Measurements from ENCODE around the gene CNTNAP2.

Gene CNTNAP2

DNA sequence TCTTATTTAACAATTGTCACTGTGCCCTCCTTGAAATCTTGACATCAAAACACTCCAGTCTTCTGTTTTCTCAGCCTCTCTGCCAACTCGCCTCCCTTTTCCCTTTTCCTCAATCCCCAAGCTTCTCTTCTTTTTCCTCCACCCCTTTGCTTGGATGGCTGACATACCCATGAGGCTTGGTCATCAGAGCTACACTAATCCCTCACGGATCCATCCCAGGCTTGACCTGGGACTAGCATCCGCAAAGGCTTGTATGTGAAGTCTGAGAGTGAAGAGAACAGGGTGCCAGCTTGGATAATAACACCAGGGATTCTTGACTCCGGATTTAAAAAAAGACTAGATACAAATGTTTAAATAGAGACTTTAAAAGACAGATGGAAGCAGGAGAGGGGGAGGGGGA lies 2045.2 kb downstream of the CNTNAP2 start:
- H3K36me3 ChIP-seq (ENCODE audit: insufficient read depth, low read depth, low read length) = no peaks in the 10 kb centered on the region
- H3K4me3 ChIP-seq (ENCODE audit: low read length) = no peak overlapping the region
- H3K27ac ChIP-seq (ENCODE audit: low read length) = no peak overlapping the region
- no peaks in the 10 kb centered on the region for H3K4me1 ChIP-seq (ENCODE audit: insufficient read depth, low read length)
- no peak overlapping the region for H3K9ac ChIP-seq (ENCODE audit: low read depth, low read length)
- no peaks in the 10 kb centered on the region for H3K9me3 ChIP-seq (ENCODE audit: insufficient read depth, low read depth, low read length)
- no peaks in the 10 kb centered on the region for H3K27me3 ChIP-seq (ENCODE audit: insufficient read depth, low read length)

GRCh38 chr7:148162808-148163207 lies 2046.2 kb downstream of the CNTNAP2 start:
- Histone ChIP-seq H3K36me3 (ENCODE audit: insufficient read depth, low read depth, low read length) (no peaks in the 10 kb centered on the region), H3K9ac (ENCODE audit: low read depth, low read length) (no peak overlapping the region), H3K4me1 (ENCODE audit: insufficient read depth, low read length) (no peaks in the 10 kb centered on the region), H3K27ac (ENCODE audit: low read length) (no peak overlapping the region), H3K27me3 (ENCODE audit: insufficient read depth, low read length) (no peaks in the 10 kb centered on the region), H3K4me3 (ENCODE audit: low read length) (no peak overlapping the region), H3K9me3 (ENCODE audit: insufficient read depth, low read depth, low read length) (no peaks in the 10 kb centered on the region)

- H3K4me3 ChIP-seq (ENCODE audit: low read length) = no peak overlapping the region
- no peak overlapping the region for H3K27ac ChIP-seq (ENCODE audit: low read length)
- H3K4me1 ChIP-seq (ENCODE audit: insufficient read depth, low read length) = no peaks in the 10 kb centered on the region
- H3K36me3 ChIP-seq (ENCODE audit: insufficient read depth, low read depth, low read length) = no peaks in the 10 kb centered on the region
- no peaks in the 10 kb centered on the region for H3K27me3 ChIP-seq (ENCODE audit: insufficient read depth, low read length)
- no peak overlapping the region for H3K9ac ChIP-seq (ENCODE audit: low read depth, low read length)
- H3K9me3 ChIP-seq (ENCODE audit: insufficient read depth, low read depth, low read length) = no peaks in the 10 kb centered on the region
Measured at GRCh38 chr7:148163246-148163645, 2046.6 kb downstream of the CNTNAP2 start.

GRCh38 chr7:148172920-148173319 lies 2056.3 kb downstream of the CNTNAP2 start:
- Histone ChIP-seq H3K9ac (ENCODE audit: low read depth, low read length) (no peak overlapping the region), H3K27ac (ENCODE audit: low read length) (no peak overlapping the region), H3K4me1 (ENCODE audit: insufficient read depth, low read length) (no peaks in the 10 kb centered on the region), H3K36me3 (ENCODE audit: insufficient read depth, low read depth, low read length) (no peaks in the 10 kb centered on the region), H3K4me3 (ENCODE audit: low read length) (no peak overlapping the region), H3K27me3 (ENCODE audit: insufficient read depth, low read length) (no peaks in the 10 kb centered on the region), H3K9me3 (ENCODE audit: insufficient read depth, low read depth, low read length) (no peaks in the 10 kb centered on the region)

- Histone ChIP-seq H3K9ac (ENCODE audit: low read depth, low read length) (no peak overlapping the region), H3K9me3 (ENCODE audit: insufficient read depth, low read depth, low read length) (no peaks in the 10 kb centered on the region), H3K4me3 (ENCODE audit: low read length) (no peak overlapping the region), H3K27me3 (ENCODE audit: insufficient read depth, low read length) (no peaks in the 10 kb centered on the region), H3K4me1 (ENCODE audit: insufficient read depth, low read length) (no peaks in the 10 kb centered on the region), H3K27ac (ENCODE audit: low read length) (no peak overlapping the region), H3K36me3 (ENCODE audit: insufficient read depth, low read depth, low read length) (no peaks in the 10 kb centered on the region)
Measured at GRCh38 chr7:148173369-148173768, 2056.8 kb downstream of the CNTNAP2 start.

DNA sequence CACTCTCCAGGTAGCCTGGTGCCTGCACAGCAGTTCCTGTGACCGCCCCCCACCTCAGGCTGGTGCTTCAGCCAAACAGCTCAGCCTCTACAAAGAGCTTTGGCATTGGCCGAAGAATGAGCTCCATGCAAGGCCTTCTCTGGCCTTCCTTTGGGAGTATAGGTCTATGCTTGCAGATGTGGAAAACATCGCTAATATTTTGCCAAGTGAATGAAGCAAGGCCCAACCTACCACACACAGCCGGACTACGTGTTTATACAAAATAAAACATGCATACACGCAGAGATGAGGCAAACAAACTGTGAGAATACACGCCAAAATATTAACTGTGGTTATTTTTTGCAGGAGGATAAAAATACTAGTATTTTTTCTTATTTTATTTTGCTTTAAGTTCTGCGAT lies 2057.8 kb downstream of the CNTNAP2 start:
- Histone ChIP-seq H3K9me3 (ENCODE audit: insufficient read depth, low read depth, low read length) (no peaks in the 10 kb centered on the region), H3K36me3 (ENCODE audit: insufficient read depth, low read depth, low read length) (no peaks in the 10 kb centered on the region), H3K9ac (ENCODE audit: low read depth, low read length) (no peak overlapping the region), H3K27ac (ENCODE audit: low read length) (no peak overlapping the region), H3K4me1 (ENCODE audit: insufficient read depth, low read length) (no peaks in the 10 kb centered on the region), H3K4me3 (ENCODE audit: low read length) (no peak overlapping the region), H3K27me3 (ENCODE audit: insufficient read depth, low read length) (no peaks in the 10 kb centered on the region)

- H3K4me1 ChIP-seq (ENCODE audit: insufficient read depth, low read length) = no peaks in the 10 kb centered on the region
- H3K9ac ChIP-seq (ENCODE audit: low read depth, low read length) = no peak overlapping the region
- H3K36me3 ChIP-seq (ENCODE audit: insufficient read depth, low read depth, low read length) = no peaks in the 10 kb centered on the region
- H3K9me3 ChIP-seq (ENCODE audit: insufficient read depth, low read depth, low read length) = no peaks in the 10 kb centered on the region
- H3K4me3 ChIP-seq (ENCODE audit: low read length) = no peak overlapping the region
- no peak overlapping the region for H3K27ac ChIP-seq (ENCODE audit: low read length)
- no peaks in the 10 kb centered on the region for H3K27me3 ChIP-seq (ENCODE audit: insufficient read depth, low read length)
Measured at GRCh38 chr7:148175512-148175911, 2058.9 kb downstream of the CNTNAP2 start.

DNA sequence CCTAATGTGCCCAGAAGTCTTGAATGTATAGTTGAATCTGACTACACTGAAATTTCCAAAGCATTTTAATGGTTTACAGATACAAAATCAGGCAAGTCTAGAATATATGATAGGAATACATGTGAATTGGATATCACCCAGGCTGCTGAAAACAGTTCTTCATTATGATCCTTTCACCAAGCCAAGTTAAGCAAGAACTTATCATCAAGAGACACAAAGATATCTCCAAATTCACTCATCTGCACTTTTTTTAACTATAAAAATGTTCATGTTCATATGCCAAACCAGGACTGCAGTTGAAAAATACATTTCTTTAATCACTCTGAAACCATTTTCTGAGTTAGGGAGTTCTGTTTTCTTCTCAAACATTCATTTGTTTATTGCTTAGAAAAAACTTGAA lies 2061.4 kb downstream of the CNTNAP2 start:
- no peak overlapping the region for H3K27ac ChIP-seq (ENCODE audit: low read length)
- H3K4me3 ChIP-seq (ENCODE audit: low read length) = no peak overlapping the region
- H3K27me3 ChIP-seq (ENCODE audit: insufficient read depth, low read length) = no peaks in the 10 kb centered on the region
- no peaks in the 10 kb centered on the region for H3K36me3 ChIP-seq (ENCODE audit: insufficient read depth, low read depth, low read length)
- H3K9ac ChIP-seq (ENCODE audit: low read depth, low read length) = no peak overlapping the region
- no peaks in the 10 kb centered on the region for H3K9me3 ChIP-seq (ENCODE audit: insufficient read depth, low read depth, low read length)
- H3K4me1 ChIP-seq (ENCODE audit: insufficient read depth, low read length) = no peaks in the 10 kb centered on the region

GRCh38 chr7:148180075-148180474 lies 2063.5 kb downstream of the CNTNAP2 start:
- Histone ChIP-seq H3K27ac (ENCODE audit: low read length) (no peak overlapping the region), H3K36me3 (ENCODE audit: insufficient read depth, low read depth, low read length) (no peaks in the 10 kb centered on the region), H3K27me3 (ENCODE audit: insufficient read depth, low read length) (no peaks in the 10 kb centered on the region), H3K9me3 (ENCODE audit: insufficient read depth, low read depth, low read length) (no peaks in the 10 kb centered on the region), H3K4me1 (ENCODE audit: insufficient read depth, low read length) (peaks cover 2% of the 10 kb centered on the region; the same call in 1 of the 2 replicates), H3K4me3 (ENCODE audit: low read length) (no peak overlapping the region), H3K9ac (ENCODE audit: low read depth, low read length) (no peak overlapping the region)

DNA sequence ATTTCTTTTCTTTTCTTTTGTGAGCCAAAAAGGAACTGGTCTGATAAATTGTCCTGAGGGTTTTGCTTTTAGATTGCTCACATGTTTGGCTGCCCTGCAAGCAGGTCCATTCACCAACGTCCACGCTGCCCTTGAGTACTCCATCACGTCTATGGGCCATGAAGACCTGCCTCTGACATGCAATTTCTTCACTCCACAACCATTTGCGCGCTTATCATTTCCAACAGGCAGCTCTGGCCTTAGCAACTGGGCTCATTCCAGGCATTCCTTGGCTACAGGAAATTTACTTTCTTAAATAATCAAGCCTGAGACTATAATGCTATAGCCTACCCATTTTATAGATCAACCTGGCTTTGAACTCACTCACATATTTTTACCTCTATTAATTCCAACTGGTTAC lies 2065.7 kb downstream of the CNTNAP2 start:
- Histone ChIP-seq H3K9ac (ENCODE audit: low read depth, low read length) (no peak overlapping the region), H3K4me1 (ENCODE audit: insufficient read depth, low read length) (peaks cover 5% of the 10 kb centered on the region; the same call in 1 of the 2 replicates), H3K36me3 (ENCODE audit: insufficient read depth, low read depth, low read length) (no peaks in the 10 kb centered on the region), H3K27me3 (ENCODE audit: insufficient read depth, low read length) (no peaks in the 10 kb centered on the region), H3K27ac (ENCODE audit: low read length) (no peak overlapping the region), H3K4me3 (ENCODE audit: low read length) (no peak overlapping the region), H3K9me3 (ENCODE audit: insufficient read depth, low read depth, low read length) (no peaks in the 10 kb centered on the region)

DNA sequence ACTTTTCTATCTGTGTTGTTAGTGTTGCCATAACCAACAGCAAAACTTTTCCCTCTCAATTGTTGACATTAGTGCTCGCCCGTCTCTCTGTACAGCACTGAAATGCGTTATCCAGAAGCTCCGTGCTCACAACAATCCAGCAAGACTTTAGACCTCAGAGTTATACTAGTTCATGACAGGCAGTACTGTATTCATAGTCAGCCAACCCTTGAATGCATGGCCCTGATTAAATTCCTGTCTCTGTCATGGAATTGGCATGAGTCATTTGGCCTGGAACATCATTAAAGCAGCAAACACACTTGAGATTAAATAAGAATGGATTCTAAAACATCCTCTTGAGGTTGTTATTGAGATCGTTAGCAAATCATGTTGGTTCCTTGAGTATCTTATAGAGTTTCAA lies 2068.4 kb downstream of the CNTNAP2 start:
- H3K4me1 ChIP-seq (ENCODE audit: insufficient read depth, low read length) = peaks cover 5% of the 10 kb centered on the region; the same call in 1 of the 2 replicates
- no peaks in the 10 kb centered on the region for H3K27me3 ChIP-seq (ENCODE audit: insufficient read depth, low read length)
- no peaks in the 10 kb centered on the region for H3K9me3 ChIP-seq (ENCODE audit: insufficient read depth, low read depth, low read length)
- H3K27ac ChIP-seq (ENCODE audit: low read length) = no peak overlapping the region
- H3K36me3 ChIP-seq (ENCODE audit: insufficient read depth, low read depth, low read length) = no peaks in the 10 kb centered on the region
- no peak overlapping the region for H3K9ac ChIP-seq (ENCODE audit: low read depth, low read length)
- no peak overlapping the region for H3K4me3 ChIP-seq (ENCODE audit: low read length)

DNA sequence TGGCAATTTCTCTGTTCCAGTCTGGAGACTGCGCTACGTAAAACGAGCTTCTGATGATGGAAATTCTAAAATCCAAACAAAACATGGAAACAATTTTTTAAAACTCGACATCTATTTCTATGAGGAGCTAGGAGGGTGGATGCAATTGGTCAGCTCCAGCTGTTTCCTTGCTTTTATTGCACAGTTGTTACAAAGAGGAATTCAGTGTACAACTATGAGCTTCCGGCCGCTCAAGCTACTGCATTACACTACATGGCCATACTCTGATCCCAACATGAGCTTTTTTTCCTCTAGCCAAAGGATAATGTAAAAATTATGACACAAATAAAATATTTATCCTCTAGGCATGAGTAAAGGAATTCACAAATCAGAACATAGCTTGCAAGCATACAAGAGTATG lies 2070.9 kb downstream of the CNTNAP2 start:
- Histone ChIP-seq H3K9me3 (ENCODE audit: insufficient read depth, low read depth, low read length) (no peaks in the 10 kb centered on the region), H3K36me3 (ENCODE audit: insufficient read depth, low read depth, low read length) (no peaks in the 10 kb centered on the region), H3K27me3 (ENCODE audit: insufficient read depth, low read length) (no peaks in the 10 kb centered on the region), H3K27ac (ENCODE audit: low read length) (no peak overlapping the region), H3K4me1 (ENCODE audit: insufficient read depth, low read length) (peaks cover 5% of the 10 kb centered on the region; the same call in 1 of the 2 replicates), H3K4me3 (ENCODE audit: low read length) (no peak overlapping the region), H3K9ac (ENCODE audit: low read depth, low read length) (no peak overlapping the region)
